Sigmoid colon (tissue), 7 donors: ENCODE results near the gene LRRC8D. TPM values are rescaled to one million over a fixed set of nuclear protein-coding genes. Genes with fewer than 3 reads are reported as not detected.

Experiments used
- DNase-seq: peaks from one replicate; pipeline ENCODE4 v3.0.0-alpha.2; 2019
- H3K27ac ChIP-seq, 4 donors: fragments of 200-600 bp; sonication (generic); one replicate each; pipeline ENCODE4 v1.5.1; 2016 to 2019; ENCODE audit warnings: mild to moderate bottlenecking in 1 of 4
- H3K27me3 ChIP-seq, 3 donors: fragments of 200-600 bp; sonication (generic); one replicate each; pipeline ENCODE4 v1.5.1; 2019; ENCODE audit warnings: mild to moderate bottlenecking in 1 of 3
- H3K36me3 ChIP-seq, 4 donors: fragments of 200-600 bp; sonication (generic); one replicate each; pipeline ENCODE4 v1.5.1; 2016 to 2019
- H3K4me1 ChIP-seq, 4 donors: fragments of 200-600 bp; sonication (generic); one replicate each; pipeline ENCODE4 v1.5.1; 2017 to 2019
- H3K4me3 ChIP-seq, 4 donors: fragments of 200-600 bp; sonication (generic); one replicate each; pipeline ENCODE4 v1.5.1; 2017 to 2019; ENCODE audit warnings: mild to moderate bottlenecking in 2 of 4, moderate library complexity in 1 of 4
- H3K9me3 ChIP-seq, 4 donors: fragments of 200-600 bp in 3 of 4; sonication (generic) in 3 of 4; one replicate each; pipeline versions ENCODE4 v1.5.1 to v1.6.1; 2013 to 2019
- EP300 ChIP-seq, 4 donors: sonication (generic); formaldehyde crosslinking; IDR thresholded peaks; one replicate each; pipeline ENCODE4 v1.6.1; 2017; ENCODE audit warnings: antibody characterized with exemption in 4 of 4
- POLR2A ChIP-seq, 2 donors: fragments of 450-650 bp; IDR thresholded peaks; one replicate each; pipeline ENCODE4 v1.6.1; 2016; ENCODE audit warnings: antibody characterized with exemption in 2 of 2, mild to moderate bottlenecking in 2 of 2, moderate library complexity in 2 of 2
- POLR2AphosphoS5 ChIP-seq, 4 donors: sonication (generic); formaldehyde crosslinking; IDR thresholded peaks; one replicate each; pipeline ENCODE4 v1.6.1; 2017; ENCODE audit warnings: antibody characterized with exemption in 4 of 4
- WGBS, 2 donors: extraction: QIAGEN DNeasy Blood & Tissue Kit; methylation state at CpG; one replicate each; pipeline ENCODE4 v1.1.7; 2013; 5-methylcytosine and 5-hydroxymethylcytosine counted together
- intact Hi-C: fragments of 100-400 bp; cut with DNase I; formaldehyde crosslinking; loops from one replicate; pipeline ENCODE4 v1.15.1; 2023
- polyA plus RNA-seq, 3 donors: library from polyadenylated mRNA; stranded (reverse); fragments of 200-250 nt; gene quantifications; one replicate each; pipeline ENCODE4 v1.2.3, GENCODE V29; 2013
- total RNA-seq, 4 donors: library from RNA; depleted of rRNA; stranded (reverse); fragments of >200 nt; gene quantifications; one replicate each; pipeline ENCODE4 v1.1.0, GENCODE V29; 2016
- TF ChIP-seq, protein P1 (sequence below), 4 experiments: fragments of 450-650 bp in 3 of 4; fragments of 200-600 bp in 1 of 4; IDR thresholded peaks; one replicate each; pipeline ENCODE4 v1.5.1; 2016 to 2019; ENCODE audit warnings: antibody characterized with exemption in 4 of 4, mild to moderate bottlenecking in 3 of 4, moderate library complexity in 2 of 4
- donor health status: healthy with polysubstance abuse.
- donor health status: Bipolar disorder and iron deficiency.
- donor health status: healthy.

The LRRC8D gene
- total and polyA plus RNA-seq, 7 donors: 6.0 to 21.2 (median 9.3) TPM

DNA sequence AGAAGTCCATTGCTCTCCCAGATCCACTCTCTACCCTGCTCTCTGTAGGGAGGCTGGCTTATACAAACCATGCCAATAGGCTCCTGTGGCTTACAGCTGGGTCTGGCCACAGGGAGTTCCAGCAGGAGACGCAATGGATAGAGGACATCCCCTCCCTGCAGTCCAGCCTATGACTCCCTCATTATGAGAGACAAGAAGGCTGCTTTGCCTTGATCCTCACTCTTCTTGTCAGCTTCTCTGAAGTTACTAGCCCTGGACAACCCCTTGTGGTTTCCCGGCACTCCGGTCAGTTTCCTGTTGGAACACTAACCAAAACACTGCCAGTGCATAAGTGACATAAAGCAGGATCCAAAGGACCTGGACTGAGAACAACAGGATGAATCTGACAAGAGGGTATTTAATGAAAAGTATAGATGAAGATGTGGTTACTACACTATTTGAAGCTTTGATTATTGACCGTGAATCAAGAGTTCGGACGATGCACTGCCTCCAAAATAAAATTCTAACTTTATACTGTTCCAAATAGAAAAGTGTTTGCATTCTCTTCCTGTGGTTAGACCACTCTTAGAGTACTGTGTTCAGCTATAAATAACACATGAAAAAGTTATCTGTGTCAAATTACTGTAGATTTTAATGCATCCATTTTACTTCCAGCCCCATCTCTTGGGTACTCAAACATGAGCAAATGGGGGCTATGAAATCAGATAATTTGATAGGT lies 141.4 kb downstream of the LRRC8D start:
- Histone ChIP-seq H3K9me3 (no peaks in the 10 kb centered on the region), H3K4me3 (no peak overlapping the region), H3K27ac (peak overlapping the region in 1 of 4 donors; percentile 12), H3K4me1 (peaks cover 0 to 11% (median 11%) of the 10 kb centered on the region in 4 donors), H3K27me3 (no peaks in the 10 kb centered on the region), H3K36me3 (no peaks in the 10 kb centered on the region)
- TF ChIP-seq POLR2AphosphoS5 (IDR thresholded peaks at IDR 0.05): peak; percentile 22 to 83 (median 82)
- no peak for TF ChIP-seq POLR2A (IDR thresholded peaks at IDR 0.05)
- peak in 2 of 4 donors; percentile 16 to 21 for TF ChIP-seq EP300 (IDR thresholded peaks at IDR 0.05)
- intact Hi-C loops: no loop called here
- WGBS, 2 donors: 44 to 77% methylated on average over 6 of the region's 6 CpGs
- DNase-seq: no peak

DNA sequence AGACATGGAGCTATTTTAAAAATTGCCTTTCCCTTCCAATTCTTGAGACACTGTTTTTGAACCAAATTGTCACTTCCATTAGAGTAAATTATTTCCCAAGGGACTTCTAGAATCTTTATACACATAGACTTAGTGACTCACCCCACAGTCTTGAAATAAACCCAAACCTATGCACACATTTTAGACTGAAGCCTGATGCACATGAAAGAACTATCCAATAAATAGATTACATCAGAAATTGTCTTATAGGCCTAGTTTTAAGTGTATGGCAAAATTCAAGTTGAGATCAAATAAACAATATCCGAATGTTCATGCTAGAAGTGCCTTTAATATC lies 141.9 kb downstream of the LRRC8D start:
- no peaks in the 10 kb centered on the region for H3K36me3 ChIP-seq
- WGBS, 2 donors: 81 to 91% methylated on average over 1 of the region's 1 CpG
- no peaks in the 10 kb centered on the region for H3K9me3 ChIP-seq
- H3K27ac ChIP-seq: no peak overlapping the region
- H3K27me3 ChIP-seq: no peaks in the 10 kb centered on the region
- DNase-seq: no peak
- no peak for TF ChIP-seq EP300 (IDR thresholded peaks at IDR 0.05)
- no peak for TF ChIP-seq POLR2AphosphoS5 (IDR thresholded peaks at IDR 0.05)
- TF ChIP-seq POLR2A (IDR thresholded peaks at IDR 0.05): no peak
- TF ChIP-seq, protein P1, sequence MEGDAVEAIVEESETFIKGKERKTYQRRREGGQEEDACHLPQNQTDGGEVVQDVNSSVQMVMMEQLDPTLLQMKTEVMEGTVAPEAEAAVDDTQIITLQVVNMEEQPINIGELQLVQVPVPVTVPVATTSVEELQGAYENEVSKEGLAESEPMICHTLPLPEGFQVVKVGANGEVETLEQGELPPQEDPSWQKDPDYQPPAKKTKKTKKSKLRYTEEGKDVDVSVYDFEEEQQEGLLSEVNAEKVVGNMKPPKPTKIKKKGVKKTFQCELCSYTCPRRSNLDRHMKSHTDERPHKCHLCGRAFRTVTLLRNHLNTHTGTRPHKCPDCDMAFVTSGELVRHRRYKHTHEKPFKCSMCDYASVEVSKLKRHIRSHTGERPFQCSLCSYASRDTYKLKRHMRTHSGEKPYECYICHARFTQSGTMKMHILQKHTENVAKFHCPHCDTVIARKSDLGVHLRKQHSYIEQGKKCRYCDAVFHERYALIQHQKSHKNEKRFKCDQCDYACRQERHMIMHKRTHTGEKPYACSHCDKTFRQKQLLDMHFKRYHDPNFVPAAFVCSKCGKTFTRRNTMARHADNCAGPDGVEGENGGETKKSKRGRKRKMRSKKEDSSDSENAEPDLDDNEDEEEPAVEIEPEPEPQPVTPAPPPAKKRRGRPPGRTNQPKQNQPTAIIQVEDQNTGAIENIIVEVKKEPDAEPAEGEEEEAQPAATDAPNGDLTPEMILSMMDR (IDR thresholded peaks at IDR 0.05): no peak
- peaks cover 0 to 11% (median 11%) of the 10 kb centered on the region in 4 donors for H3K4me1 ChIP-seq
- H3K4me3 ChIP-seq: no peak overlapping the region
- intact Hi-C loops: no loop called here

DNA sequence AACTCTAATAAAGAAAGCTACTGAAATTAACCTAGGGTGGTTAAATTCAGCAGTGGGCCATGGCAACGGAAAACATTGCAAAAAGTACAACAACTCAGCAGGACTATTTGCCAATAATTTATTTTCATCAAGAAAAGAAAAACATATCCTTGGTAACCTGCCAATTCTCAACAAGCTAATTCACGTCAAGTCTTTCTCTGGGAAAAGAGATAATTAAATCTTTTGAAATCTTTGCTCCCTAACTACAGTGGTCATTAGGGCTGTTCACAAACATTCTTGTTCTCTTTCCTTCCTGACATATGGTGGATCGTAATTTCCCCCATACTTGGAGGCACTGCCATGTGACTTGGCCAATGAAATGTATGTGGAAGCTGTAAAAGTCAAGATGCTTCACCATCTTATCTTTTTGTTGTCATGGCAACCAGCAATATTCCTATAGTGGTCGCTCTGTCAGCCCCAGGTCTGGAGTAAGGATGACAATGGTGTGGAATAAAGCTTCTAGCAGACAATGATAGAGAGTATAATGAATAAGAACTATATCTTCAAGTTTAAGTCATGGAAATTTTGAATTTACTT lies 144.4 kb downstream of the LRRC8D start:
- H3K9me3 ChIP-seq: no peaks in the 10 kb centered on the region
- no peak overlapping the region for H3K4me3 ChIP-seq
- no peak for DNase-seq
- H3K27me3 ChIP-seq: no peaks in the 10 kb centered on the region
- H3K27ac ChIP-seq: no peak overlapping the region
- H3K4me1 ChIP-seq: peaks cover 0 to 11% (median 11%) of the 10 kb centered on the region in 4 donors
- no peaks in the 10 kb centered on the region for H3K36me3 ChIP-seq
- intact Hi-C loops: no loop called here
- 85% methylated on average over 4 of the region's 4 CpGs for WGBS, 2 donors
- no peak for TF ChIP-seq EP300 (IDR thresholded peaks at IDR 0.05)
- no peak for TF ChIP-seq POLR2A (IDR thresholded peaks at IDR 0.05)
- TF ChIP-seq POLR2AphosphoS5 (IDR thresholded peaks at IDR 0.05): no peak
- TF ChIP-seq, protein P1 (IDR thresholded peaks at IDR 0.05): no peak

DNA sequence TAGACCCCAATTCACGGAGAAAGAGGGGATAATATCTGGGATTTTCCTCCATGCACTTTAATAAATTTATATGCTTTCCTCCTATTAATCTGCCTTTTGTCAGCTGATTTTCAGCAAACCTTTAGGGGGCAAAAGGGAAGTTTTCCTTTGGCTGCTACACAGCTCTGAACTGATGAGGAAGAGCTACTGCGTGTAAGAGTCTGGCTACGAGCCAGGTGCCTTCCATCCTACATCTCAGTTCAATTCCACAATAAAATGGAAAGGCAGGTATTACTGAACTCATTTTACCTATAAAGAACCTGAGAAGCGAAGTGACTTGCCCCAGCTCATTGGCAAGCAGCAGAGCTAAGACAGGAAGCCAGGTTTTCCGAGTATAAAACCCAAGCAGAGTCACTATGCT lies 145.8 kb downstream of the LRRC8D start:
- peaks cover 0 to 16% (median 14%) of the 10 kb centered on the region in 4 donors for H3K4me1 ChIP-seq
- no peaks in the 10 kb centered on the region for H3K9me3 ChIP-seq
- DNase-seq: no peak
- H3K4me3 ChIP-seq: no peak overlapping the region
- no peak for TF ChIP-seq EP300 (IDR thresholded peaks at IDR 0.05)
- no peak for TF ChIP-seq POLR2A (IDR thresholded peaks at IDR 0.05)
- TF ChIP-seq POLR2AphosphoS5 (IDR thresholded peaks at IDR 0.05): no peak
- H3K27me3 ChIP-seq: no peaks in the 10 kb centered on the region
- intact Hi-C loops: no loop called here
- H3K36me3 ChIP-seq: no peaks in the 10 kb centered on the region
- H3K27ac ChIP-seq: no peak overlapping the region
- 43 to 55% methylated on average over 5 of the region's 5 CpGs for WGBS, 2 donors

DNA sequence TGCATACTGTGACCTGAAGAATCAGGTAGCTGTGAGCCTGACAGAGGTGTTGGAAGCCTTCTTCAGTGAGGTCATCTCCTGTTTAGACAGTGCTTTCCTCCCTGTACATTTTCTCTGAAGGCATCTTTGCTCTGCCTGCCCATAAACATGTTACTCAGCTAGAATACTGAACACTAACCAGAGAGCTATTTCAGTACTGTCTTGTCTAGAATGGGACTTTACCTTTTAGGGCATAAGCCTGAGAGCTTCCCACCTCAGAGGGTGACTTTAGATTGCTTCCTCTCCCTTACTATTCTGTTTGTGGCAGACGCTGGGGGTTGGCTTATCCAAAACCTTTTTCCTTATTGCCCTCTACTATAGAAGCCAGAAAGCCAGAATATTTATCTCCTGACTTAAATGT lies 150.8 kb downstream of the LRRC8D start:
- peak in 1 of 4 donors; percentile 51 for TF ChIP-seq POLR2AphosphoS5 (IDR thresholded peaks at IDR 0.05)
- TF ChIP-seq EP300 (IDR thresholded peaks at IDR 0.05): no peak
- WGBS, 2 donors: 20 to 56% methylated on average over 1 of the region's 1 CpG
- peak overlapping the region in 2 of 4 donors; percentile 60 to 62 for H3K27ac ChIP-seq
- H3K27me3 ChIP-seq: no peaks in the 10 kb centered on the region
- no peaks in the 10 kb centered on the region for H3K9me3 ChIP-seq
- H3K4me1 ChIP-seq: peaks cover 0 to 26% (median 16%) of the 10 kb centered on the region in 4 donors
- H3K4me3 ChIP-seq: no peak overlapping the region
- no peaks in the 10 kb centered on the region for H3K36me3 ChIP-seq
- DNase-seq: no peak
- intact Hi-C loops: no loop called here

DNA sequence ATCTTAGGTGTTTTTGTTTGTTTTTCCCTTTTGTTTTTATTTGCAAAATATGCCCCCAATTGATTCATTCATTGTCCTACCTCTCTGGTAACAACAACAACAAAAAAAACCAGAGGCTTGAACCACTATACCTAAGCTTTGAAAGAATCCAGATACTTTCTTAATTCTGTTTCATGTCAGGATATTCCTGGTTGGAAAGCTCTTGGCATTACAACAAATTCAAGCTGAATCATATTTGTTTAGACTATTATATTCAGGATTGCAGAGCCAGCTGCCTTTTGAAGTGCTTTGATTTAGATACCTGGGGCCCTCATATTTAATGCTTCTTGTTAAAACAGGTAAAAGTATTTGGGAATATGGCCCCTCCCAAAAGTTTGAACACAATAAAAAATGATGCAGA lies 151.2 kb downstream of the LRRC8D start:
- H3K36me3 ChIP-seq: no peaks in the 10 kb centered on the region
- H3K27me3 ChIP-seq: no peaks in the 10 kb centered on the region
- intact Hi-C loops: no loop called here
- H3K9me3 ChIP-seq: no peaks in the 10 kb centered on the region
- TF ChIP-seq, protein P1 (IDR thresholded peaks at IDR 0.05): no peak
- TF ChIP-seq POLR2A (IDR thresholded peaks at IDR 0.05) (no peak), POLR2AphosphoS5 (IDR thresholded peaks at IDR 0.05) (peak; percentile 65 to 88 (median 82)), EP300 (IDR thresholded peaks at IDR 0.05) (peak in 1 of 4 donors; percentile 4)
- H3K27ac ChIP-seq: peak overlapping the region in 2 of 4 donors; percentile 60 to 62
- no peak overlapping the region for H3K4me3 ChIP-seq
- H3K4me1 ChIP-seq: peaks cover 0 to 26% (median 16%) of the 10 kb centered on the region in 4 donors
- no peak for DNase-seq
